Liver (tissue), 9 donors: ENCODE data around the gene ZNF276. TPM values are rescaled to one million over a fixed set of nuclear protein-coding genes. Genes with fewer than 3 reads are reported as not detected.
"Not testable (repeated sequence)": the region's sequence is repeated elsewhere in the genome, so short reads cannot be mapped to it uniquely, and the experiment has no call there.

Source experiments
- DNase-seq: peaks from one replicate; pipeline ENCODE4 v3.0.0-alpha.2; 2017; ENCODE audit warnings: low spot score
- H3K27ac ChIP-seq, 2 donors: one replicate each; pipeline ENCODE4 v1.7.0; 2013; ENCODE audit warnings: inconsistent platforms in 2 of 2, low read length in 2 of 2, control low read depth in 1 of 2, low read depth in 1 of 2, mild to moderate bottlenecking in 1 of 2
- H3K27me3 ChIP-seq, 4 donors: one replicate each; pipeline versions ENCODE4 v1.6.1 to v1.7.0; 2013; ENCODE audit warnings: low read length in 3 of 4, inconsistent platforms in 1 of 4, mild to moderate bottlenecking in 1 of 4, moderate library complexity in 1 of 4; ENCODE audit not compliant: control insufficient read depth in 4 of 4, insufficient read depth in 4 of 4
- H3K36me3 ChIP-seq, 4 donors: one replicate each; pipeline versions ENCODE4 v1.6.1 to v1.7.0; 2013; ENCODE audit warnings: low read length in 3 of 4, mild to moderate bottlenecking in 3 of 4, low read depth in 1 of 4, moderate library complexity in 1 of 4; ENCODE audit not compliant: control insufficient read depth in 4 of 4, insufficient read depth in 3 of 4
- H3K4me1 ChIP-seq, 4 donors: one replicate each; pipeline versions ENCODE4 v1.6.1 to v1.7.0; 2013; ENCODE audit warnings: low read length in 3 of 4, mild to moderate bottlenecking in 3 of 4, moderate library complexity in 1 of 4; ENCODE audit not compliant: control insufficient read depth in 4 of 4, insufficient read depth in 4 of 4
- H3K4me3 ChIP-seq, 3 donors: one replicate each; pipeline versions ENCODE4 v1.6.1 to v1.7.0; 2013; ENCODE audit warnings: low read length in 3 of 3, control low read depth in 1 of 3, low read depth in 1 of 3, mild to moderate bottlenecking in 1 of 3
- H3K9ac ChIP-seq, 2 donors: one replicate each; pipeline ENCODE4 v1.7.0; 2013; ENCODE audit warnings: low read length in 2 of 2, mild to moderate bottlenecking in 2 of 2, moderate library complexity in 2 of 2, control low read depth in 1 of 2, low read depth in 1 of 2
- H3K9me3 ChIP-seq, 4 donors: one replicate each; pipeline versions ENCODE4 v1.6.1 to v1.7.0; 2013; ENCODE audit warnings: low read length in 3 of 4; ENCODE audit not compliant: control insufficient read depth in 4 of 4
- ATF3 ChIP-seq: IDR thresholded peaks from 2 replicates; pipeline ENCODE4 v1.6.1; 2016; ENCODE audit warnings: antibody characterized with exemption
- FOXA1 ChIP-seq: IDR thresholded peaks from 2 replicates; pipeline ENCODE4 v1.6.1; 2016; ENCODE audit warnings: antibody characterized with exemption
- GABPA ChIP-seq, 2 donors: IDR thresholded peaks in 1 of 2; conservative IDR thresholded peaks in 1 of 2; 2 replicates each; pipeline ENCODE4 v1.6.1; 2016; ENCODE audit warnings: antibody characterized with exemption in 2 of 2, mild to moderate bottlenecking in 1 of 2, moderate library complexity in 1 of 2
- HNF4A ChIP-seq, 2 donors: conservative IDR thresholded peaks; 2 replicates each; pipeline ENCODE4 v1.6.1; 2016; ENCODE audit warnings: antibody characterized with exemption in 2 of 2, mild to moderate bottlenecking in 2 of 2
- HNF4G ChIP-seq: IDR thresholded peaks from 2 replicates; pipeline ENCODE4 v1.6.1; 2016; ENCODE audit warnings: antibody characterized with exemption
- JUND ChIP-seq, 2 donors: IDR thresholded peaks; 2 replicates each; pipeline ENCODE4 v1.6.1; 2016; ENCODE audit warnings: antibody characterized with exemption in 2 of 2
- RAD21 ChIP-seq, 2 donors: IDR thresholded peaks; 2 replicates each; pipeline ENCODE4 v1.6.1; 2016; ENCODE audit warnings: antibody characterized with exemption in 2 of 2, mild to moderate bottlenecking in 2 of 2
- REST ChIP-seq: IDR thresholded peaks from 2 replicates; pipeline ENCODE4 v1.6.1; 2016; ENCODE audit warnings: antibody characterized with exemption, mild to moderate bottlenecking
- WGBS: extraction: QIAGEN DNeasy Blood & Tissue Kit; methylation state at CpG from one replicate; pipeline ENCODE4 v1.1.7; 2013; 5-methylcytosine and 5-hydroxymethylcytosine counted together
- polyA plus RNA-seq, 2 donors: library from polyadenylated mRNA; stranded (reverse) in 1 of 2; unstranded in 1 of 2; fragments of 200-250 nt in 1 of 2; fragments of >200 nt in 1 of 2; fragmentation: Nextera tagmentation in 1 of 2; extraction: Ambion mirVana in 1 of 2; gene quantifications; one replicate each; pipeline versions ENCODE4 v1.2.1 to v1.2.3, GENCODE V29; 2013 to 2015
- total RNA-seq, 2 donors: library from RNA; depleted of rRNA; stranded (reverse); fragments of >200 nt; gene quantifications; one replicate each; pipeline ENCODE4 v1.2.3, GENCODE V29; 2014
- donor health status: healthy.
- donor health status: healthy.
- donor health status: healthy.
- donor health status: healthy.
- donor health status: healthy.

The ZNF276 gene
- total and polyA plus RNA-seq, 4 donors = 4.9 to 22.8 (median 8.7) TPM

GRCh38 chr16:89693289-89693731 is 28.0 kb upstream of the ZNF276 start:
- TF ChIP-seq HNF4G (no peak), HNF4A (conservative IDR thresholded peaks at IDR 0.05) (no peak), GABPA (IDR thresholded peaks at IDR 0.05 in 1 of 2, conservative IDR thresholded peaks at IDR 0.05 in 1 of 2) (no peak), ATF3 (no peak), REST (no peak), JUND (IDR thresholded peaks at IDR 0.05) (no peak)
- WGBS = 93% methylated on average over 11 of the region's 11 CpGs
- Histone ChIP-seq H3K4me1 (peaks cover 0 to 14% (median 4%) of the 10 kb centered on the region in 4 donors), H3K36me3 (peaks cover 14 to 41% (median 24%) of the 10 kb centered on the region in 4 donors), H3K9me3 (no peaks in the 10 kb centered on the region), H3K27me3 (no peaks in the 10 kb centered on the region), H3K4me3 (no peak overlapping the region), H3K9ac (no peak overlapping the region), H3K27ac (no peak overlapping the region)
- no peak for DNase-seq

GRCh38 chr16:89693931-89694783 is 27.2 kb upstream of the ZNF276 start:
- Histone ChIP-seq H3K4me1 (peaks cover 0 to 11% (median 2%) of the 10 kb centered on the region in 4 donors), H3K36me3 (peaks cover 14 to 41% (median 23%) of the 10 kb centered on the region in 4 donors), H3K27me3 (no peaks in the 10 kb centered on the region), H3K9me3 (no peaks in the 10 kb centered on the region), H3K27ac (no peak overlapping the region), H3K9ac (no peak overlapping the region), H3K4me3 (no peak overlapping the region)
- 90% methylated on average over 32 of the region's 32 CpGs for WGBS
- DNase-seq = no peak
- TF ChIP-seq FOXA1 = no peak
- TF ChIP-seq RAD21 (IDR thresholded peaks at IDR 0.05) = no peak

DNA sequence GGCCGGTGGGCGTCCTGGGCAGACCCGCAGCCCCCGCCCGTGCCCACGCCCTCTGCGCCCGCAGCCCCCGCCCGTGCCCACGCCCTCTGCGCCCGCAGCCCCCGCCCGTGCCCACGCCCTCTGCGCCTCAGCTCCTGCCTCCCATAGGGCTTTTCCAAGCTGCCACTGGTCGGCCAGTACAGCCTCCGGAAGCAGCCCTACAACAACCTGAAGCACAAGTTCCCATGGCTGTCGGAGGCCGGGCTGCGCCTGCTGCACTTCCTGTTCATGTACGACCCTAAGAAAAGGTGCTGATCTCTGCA is 26.6 kb upstream of the ZNF276 start:
- not testable (repeated sequence) for H3K9ac ChIP-seq, H3K4me3 ChIP-seq, H3K27ac ChIP-seq, H3K27me3 ChIP-seq, H3K9me3 ChIP-seq, DNase-seq
- peaks cover 14 to 41% (median 22%) of the 10 kb centered on the region in 4 donors for H3K36me3 ChIP-seq
- peaks cover 2 to 12% (median 6%) of the 10 kb centered on the region in 4 donors for H3K4me1 ChIP-seq
- WGBS = 92% methylated on average over 23 of the region's 23 CpGs
